D721Med (cell line): ENCODE measurements around the gene RPL13A.

Experiments used
- DNase-seq: peaks from one replicate; pipeline ENCODE4 v3.0.0; 2011; ENCODE audit warnings: low spot score; ENCODE audit not compliant: insufficient read length
- FAIRE-seq: peaks from 2 replicates; lab custom pipeline; 2011; peaks lifted over from hg19 to GRCh38; lab: Jason Lieb, UNC
- CTCF ChIP-seq: IDR thresholded peaks from 2 replicates; pipeline ENCODE4 v1.5.1; 2012; ENCODE audit warnings: mild to moderate bottlenecking, control low read depth; ENCODE audit not compliant: insufficient read depth; ENCODE audit errors: missing control alignments

The RPL13A gene

GRCh38 chr19:49492573-49493405, 5.4 kb downstream of the RPL13A start:
- TF ChIP-seq CTCF, result no peak
- FAIRE-seq (no peak), DNase-seq (no peak)

DNA sequence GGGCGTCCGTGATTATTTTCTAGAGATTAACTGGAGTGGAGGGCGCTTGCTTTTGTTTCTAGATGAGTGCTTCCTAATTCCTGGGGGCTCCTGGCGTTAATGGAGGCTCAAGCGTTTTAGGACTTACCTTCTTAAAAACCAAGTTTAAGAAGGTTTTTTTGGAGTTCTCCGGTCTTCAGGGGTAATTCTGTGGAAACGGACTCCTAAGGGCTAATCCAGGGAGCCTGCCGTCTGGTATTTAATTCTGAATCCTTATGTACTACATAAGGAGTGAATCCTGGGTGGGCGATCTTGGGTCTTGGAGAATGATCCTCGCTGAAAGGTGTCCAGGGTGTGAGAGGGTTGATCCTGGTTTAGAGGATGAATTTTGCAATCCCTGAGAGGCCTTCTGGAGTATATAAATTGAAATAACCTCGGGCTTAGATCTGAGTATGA, 9.2 kb downstream of the RPL13A start:
- FAIRE-seq, result no peak
- no peak for DNase-seq
- no peak for TF ChIP-seq CTCF

DNA sequence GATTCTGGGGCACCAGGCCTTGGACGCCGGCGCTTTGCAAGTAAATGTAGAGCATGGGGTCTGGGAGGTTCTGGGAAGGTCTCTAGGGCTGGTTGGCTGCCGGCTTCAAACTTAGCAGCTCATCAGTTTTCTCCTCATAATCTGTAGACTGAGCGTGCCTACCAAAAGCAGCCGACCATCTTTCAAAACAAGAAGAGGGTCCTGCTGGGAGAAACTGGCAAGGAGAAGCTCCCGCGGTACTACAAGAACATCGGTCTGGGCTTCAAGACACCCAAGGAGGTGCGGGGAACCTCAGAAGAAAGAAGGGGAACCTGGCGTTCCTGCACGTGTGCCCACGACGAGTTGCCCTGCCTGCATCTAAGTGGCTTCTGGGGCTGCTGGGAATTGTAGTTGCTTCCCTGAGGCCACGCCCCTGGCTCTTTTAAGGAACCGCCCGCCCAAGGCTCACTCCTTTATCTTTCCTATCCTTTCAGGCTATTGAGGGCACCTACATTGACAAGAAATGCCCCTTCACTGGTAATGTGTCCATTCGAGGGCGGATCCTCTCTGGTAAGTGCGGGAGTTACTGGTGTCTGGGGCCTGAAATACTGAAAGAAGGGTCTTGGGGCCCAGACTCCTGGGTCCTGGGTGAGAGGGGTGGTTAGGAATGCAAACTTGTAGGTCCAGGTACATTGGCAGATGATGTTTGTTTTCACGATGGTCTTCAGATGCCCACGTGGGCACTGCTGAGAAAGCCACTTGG, 9.8 kb downstream of the RPL13A start:
- DNase-seq (no peak), FAIRE-seq (no peak)
- TF ChIP-seq CTCF, result no peak

- DNase-seq, result no peak
- FAIRE-seq, result no peak
- no peak for TF ChIP-seq CTCF
Observed at GRCh38 chr19:49497789-49498103, 10.3 kb downstream of the RPL13A start.

GRCh38 chr19:49498475-49498874, 11.1 kb downstream of the RPL13A start:
- no peak for DNase-seq
- TF ChIP-seq CTCF, result no peak
- no peak for FAIRE-seq

DNA sequence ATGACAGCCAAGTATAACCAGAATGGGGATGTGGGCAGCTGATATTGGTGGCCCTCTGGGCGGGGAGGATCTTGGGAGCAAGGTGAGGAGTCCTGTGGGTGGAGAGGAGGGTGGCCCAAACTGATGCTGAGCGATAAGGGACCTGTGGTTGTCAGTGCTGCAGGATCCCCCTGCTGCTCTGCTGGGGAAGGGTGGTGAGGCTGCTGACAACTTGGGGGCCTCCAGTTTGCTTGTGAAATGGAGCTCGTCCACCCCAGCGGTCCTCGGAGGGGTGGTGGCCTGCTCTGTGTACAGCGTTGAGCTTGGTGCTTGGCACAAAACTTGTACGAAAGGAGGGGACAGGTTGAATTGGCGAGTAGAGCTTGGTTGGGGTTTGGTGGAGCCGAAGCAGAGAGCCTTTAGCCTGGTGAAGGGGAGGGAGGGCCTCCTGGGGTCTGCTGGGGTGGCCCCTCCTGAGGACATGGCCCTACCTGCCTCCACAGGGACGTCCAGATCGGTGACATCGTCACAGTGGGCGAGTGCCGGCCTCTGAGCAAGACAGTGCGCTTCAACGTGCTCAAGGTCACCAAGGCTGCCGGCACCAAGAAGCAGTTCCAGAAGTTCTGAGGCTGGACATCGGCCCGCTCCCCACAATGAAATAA, 11.7 kb downstream of the RPL13A start:
- TF ChIP-seq CTCF, result no peak
- FAIRE-seq, result no peak
- DNase-seq, result no peak
